Prostate gland (tissue), 2 donors: ENCODE results near the gene ACSM6.

ENCODE experiments used
- POLR2A ChIP-seq: fragments of 450-650 bp; IDR thresholded peaks from one replicate; pipeline ENCODE4 v1.6.1; 2016; ENCODE audit warnings: antibody characterized with exemption, mild to moderate bottlenecking
- TF ChIP-seq, protein P1 (sequence below), 4 experiments: fragments of 200-600 bp in 2 of 4; fragments of 450-650 bp in 2 of 4; sonication (generic) in 2 of 4; IDR thresholded peaks; 1 replicate in 3 of 4; 2 replicates in 1 of 4; pipeline ENCODE4 v1.5.1; 2016 to 2019; ENCODE audit warnings: antibody characterized with exemption in 4 of 4, mild to moderate bottlenecking in 2 of 4, moderate library complexity in 2 of 4

DNA sequence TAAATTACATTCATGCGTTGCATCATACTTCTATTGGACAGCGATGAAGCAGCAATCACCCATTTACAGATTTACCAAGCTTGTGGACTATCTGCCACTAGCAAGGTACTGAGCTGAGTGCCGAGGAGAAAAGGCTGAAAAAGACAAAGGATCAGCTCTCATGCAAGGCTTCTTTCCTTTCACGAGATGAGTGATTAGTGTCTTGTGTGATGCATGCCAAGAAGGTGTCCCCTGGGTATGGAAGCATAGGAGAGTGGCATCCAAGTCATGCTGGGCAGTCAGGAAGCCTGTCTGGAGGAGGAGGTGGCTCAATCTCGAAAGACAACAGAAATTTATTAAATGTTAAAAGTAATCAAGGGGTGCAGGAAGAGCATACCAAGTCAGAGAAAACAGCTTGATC, 40.9 kb downstream of the ACSM6 start:
- TF ChIP-seq, protein P1, sequence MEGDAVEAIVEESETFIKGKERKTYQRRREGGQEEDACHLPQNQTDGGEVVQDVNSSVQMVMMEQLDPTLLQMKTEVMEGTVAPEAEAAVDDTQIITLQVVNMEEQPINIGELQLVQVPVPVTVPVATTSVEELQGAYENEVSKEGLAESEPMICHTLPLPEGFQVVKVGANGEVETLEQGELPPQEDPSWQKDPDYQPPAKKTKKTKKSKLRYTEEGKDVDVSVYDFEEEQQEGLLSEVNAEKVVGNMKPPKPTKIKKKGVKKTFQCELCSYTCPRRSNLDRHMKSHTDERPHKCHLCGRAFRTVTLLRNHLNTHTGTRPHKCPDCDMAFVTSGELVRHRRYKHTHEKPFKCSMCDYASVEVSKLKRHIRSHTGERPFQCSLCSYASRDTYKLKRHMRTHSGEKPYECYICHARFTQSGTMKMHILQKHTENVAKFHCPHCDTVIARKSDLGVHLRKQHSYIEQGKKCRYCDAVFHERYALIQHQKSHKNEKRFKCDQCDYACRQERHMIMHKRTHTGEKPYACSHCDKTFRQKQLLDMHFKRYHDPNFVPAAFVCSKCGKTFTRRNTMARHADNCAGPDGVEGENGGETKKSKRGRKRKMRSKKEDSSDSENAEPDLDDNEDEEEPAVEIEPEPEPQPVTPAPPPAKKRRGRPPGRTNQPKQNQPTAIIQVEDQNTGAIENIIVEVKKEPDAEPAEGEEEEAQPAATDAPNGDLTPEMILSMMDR (IDR thresholded peaks at IDR 0.05), result no peak
- TF ChIP-seq POLR2A, result no peak
